Measurements from ENCODE around the gene VSTM4. TPM values are rescaled to one million over a fixed set of nuclear protein-coding genes. Genes with fewer than 3 reads are reported as not detected.

Gene VSTM4
- total and polyA plus RNA-seq, 2 donors (not counting 1 experiment from before 2014, with no cell fraction given): not detected

DNA sequence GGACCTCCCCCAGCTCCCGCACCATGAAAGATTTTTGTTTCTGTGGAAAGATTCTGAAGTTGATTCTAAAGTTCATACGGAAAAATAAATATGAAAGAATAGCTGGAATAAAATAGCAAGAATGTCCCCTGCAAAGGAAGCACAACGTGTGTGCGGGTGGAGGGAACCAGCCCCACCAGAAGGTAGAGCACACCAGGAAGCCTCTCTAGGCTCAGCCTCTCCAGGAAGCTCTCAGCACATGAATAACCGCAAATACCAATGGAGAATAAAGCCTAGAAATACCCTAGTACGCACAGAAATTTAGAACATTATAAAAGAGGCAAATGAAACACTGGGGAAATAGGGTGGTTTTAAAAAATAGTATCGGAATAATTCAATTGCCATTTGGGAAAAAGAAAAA lies 43.1 kb upstream of the VSTM4 start:
- CTCF ChIA-PET: interaction anchor here (0.7 kb wide), 1 partner anchor 50 kb away, joined by 3 read pairs; no protein-coding TSS in a partner anchor

DNA sequence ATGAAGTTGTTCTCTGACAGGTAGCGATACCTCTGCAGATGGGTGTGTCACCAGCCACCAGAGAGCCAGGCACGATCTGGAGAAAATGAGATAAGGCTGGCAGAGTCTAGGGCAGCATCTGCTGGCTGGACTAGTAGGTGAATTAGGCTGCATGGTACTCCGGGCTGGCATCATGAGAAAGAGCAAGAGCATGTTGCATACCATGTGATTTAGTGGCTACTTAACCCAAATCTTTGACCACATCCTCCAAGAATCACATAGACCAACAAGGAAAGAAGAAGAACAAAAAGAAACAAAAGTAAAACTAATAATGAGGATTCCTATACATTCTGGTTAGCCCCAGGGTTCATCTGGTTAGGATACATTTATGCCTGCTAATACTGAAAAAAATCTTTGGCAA lies 41.9 kb upstream of the VSTM4 start:
- DNase-seq: no peak
- Histone ChIP-seq H2AFZ (ENCODE audit: insufficient read depth, low read depth, low read length, poor library complexity, severe bottlenecking) (no peak overlapping the region), H4K20me1 (ENCODE audit: control insufficient read depth, insufficient read depth, low read length, poor library complexity, severe bottlenecking) (no peaks in the 10 kb centered on the region), H3K4me2 (replicated peaks; ENCODE audit: low read depth, low read length, poor library complexity, severe bottlenecking) (no peak overlapping the region), H3K27ac (ENCODE audit: low read length in 2 of 2) (no peak overlapping the region), H3K4me3 (ENCODE audit: control extremely low read depth in 1 of 5, extremely low read depth in 1 of 5, insufficient read depth in 1 of 5, low read depth in 2 of 5, low read length in 4 of 5) (no peak overlapping the region), H3K9ac (ENCODE audit: low read length) (no peak overlapping the region), H3K9me3 (ENCODE audit: control extremely low read depth in 1 of 3, control insufficient read depth in 2 of 3, insufficient read depth in 1 of 3, low read length in 2 of 3) (no peaks in the 10 kb centered on the region), H3K79me2 (ENCODE audit: control insufficient read depth, insufficient read depth, low read length) (no peaks in the 10 kb centered on the region), H3K36me3 (replicated peaks in 1 of 2; ENCODE audit: control extremely low read depth in 1 of 2, control insufficient read depth in 1 of 2, extremely low read depth in 1 of 2, insufficient read depth in 2 of 2, low read length in 1 of 2) (no peaks in the 10 kb centered on the region), H3K4me1 (ENCODE audit: control insufficient read depth in 2 of 2, insufficient read depth in 2 of 2, low read length in 2 of 2) (no peaks in the 10 kb centered on the region), H3K27me3 (replicated peaks in 1 of 4; ENCODE audit: control extremely low read depth in 1 of 4, control insufficient read depth in 3 of 4, insufficient read depth in 4 of 4, low read length in 3 of 4) (no peaks in the 10 kb centered on the region)
- no peak for ATAC-seq (ENCODE audit: low read depth)
- Mint-ChIP-seq H3K27me3 (no peaks in the 10 kb centered on the region), H3K27ac (no peak overlapping the region), H3K4me3 (no peak overlapping the region), H3K9me3 (ENCODE audit: insufficient read depth) (no peaks in the 10 kb centered on the region), H3K4me1 (peaks cover 1% of the 10 kb centered on the region)
- TF ChIP-seq, protein P1, sequence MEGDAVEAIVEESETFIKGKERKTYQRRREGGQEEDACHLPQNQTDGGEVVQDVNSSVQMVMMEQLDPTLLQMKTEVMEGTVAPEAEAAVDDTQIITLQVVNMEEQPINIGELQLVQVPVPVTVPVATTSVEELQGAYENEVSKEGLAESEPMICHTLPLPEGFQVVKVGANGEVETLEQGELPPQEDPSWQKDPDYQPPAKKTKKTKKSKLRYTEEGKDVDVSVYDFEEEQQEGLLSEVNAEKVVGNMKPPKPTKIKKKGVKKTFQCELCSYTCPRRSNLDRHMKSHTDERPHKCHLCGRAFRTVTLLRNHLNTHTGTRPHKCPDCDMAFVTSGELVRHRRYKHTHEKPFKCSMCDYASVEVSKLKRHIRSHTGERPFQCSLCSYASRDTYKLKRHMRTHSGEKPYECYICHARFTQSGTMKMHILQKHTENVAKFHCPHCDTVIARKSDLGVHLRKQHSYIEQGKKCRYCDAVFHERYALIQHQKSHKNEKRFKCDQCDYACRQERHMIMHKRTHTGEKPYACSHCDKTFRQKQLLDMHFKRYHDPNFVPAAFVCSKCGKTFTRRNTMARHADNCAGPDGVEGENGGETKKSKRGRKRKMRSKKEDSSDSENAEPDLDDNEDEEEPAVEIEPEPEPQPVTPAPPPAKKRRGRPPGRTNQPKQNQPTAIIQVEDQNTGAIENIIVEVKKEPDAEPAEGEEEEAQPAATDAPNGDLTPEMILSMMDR (IDR thresholded peaks at IDR 0.05): no peak
- no peak for TF ChIP-seq EZH2 (IDR thresholded peaks at IDR 0.05; ENCODE audit: borderline replicate concordance, insufficient read depth, low read depth, low read length, poor library complexity, severe bottlenecking)
- intact Hi-C loops (cut with micrococcal nuclease): no loop called here
- WGBS (ENCODE audit: insufficient coverage): 85% methylated on average over 2 of the region's 3 CpGs
- ChIA-PET CTCF (no interaction called here), POLR2A (no interaction called here)

More for the DNA sequence above, 43.1 kb upstream of the VSTM4 start:
- WGBS (ENCODE audit: insufficient coverage): 64% methylated on average over 2 of the region's 7 CpGs
- Mint-ChIP-seq H3K27me3 (no peaks in the 10 kb centered on the region), H3K4me1 (peaks cover 1% of the 10 kb centered on the region), H3K9me3 (ENCODE audit: insufficient read depth) (no peaks in the 10 kb centered on the region), H3K27ac (no peak overlapping the region), H3K4me3 (no peak overlapping the region)
- no peaks in the 10 kb centered on the region for H3K9me3 ChIP-seq (ENCODE audit: control extremely low read depth in 1 of 3, control insufficient read depth in 2 of 3, insufficient read depth in 1 of 3, low read length in 2 of 3)
- no peak overlapping the region for H3K4me2 ChIP-seq (replicated peaks; ENCODE audit: low read depth, low read length, poor library complexity, severe bottlenecking)
- no peak overlapping the region for H2AFZ ChIP-seq (ENCODE audit: insufficient read depth, low read depth, low read length, poor library complexity, severe bottlenecking)
- no peaks in the 10 kb centered on the region for H3K79me2 ChIP-seq (ENCODE audit: control insufficient read depth, insufficient read depth, low read length)
- intact Hi-C loops (cut with micrococcal nuclease): no loop called here
- H3K36me3 ChIP-seq (replicated peaks in 1 of 2; ENCODE audit: control extremely low read depth in 1 of 2, control insufficient read depth in 1 of 2, extremely low read depth in 1 of 2, insufficient read depth in 2 of 2, low read length in 1 of 2): no peaks in the 10 kb centered on the region
- no peak overlapping the region for H3K9ac ChIP-seq (ENCODE audit: low read length)
- DNase-seq (no peak), ATAC-seq (ENCODE audit: low read depth) (no peak)
- no peaks in the 10 kb centered on the region for H4K20me1 ChIP-seq (ENCODE audit: control insufficient read depth, insufficient read depth, low read length, poor library complexity, severe bottlenecking)
- no peak overlapping the region for H3K27ac ChIP-seq (ENCODE audit: low read length in 2 of 2)
- TF ChIP-seq, protein P1 (IDR thresholded peaks at IDR 0.05): no peak
- TF ChIP-seq EZH2 (IDR thresholded peaks at IDR 0.05; ENCODE audit: borderline replicate concordance, insufficient read depth, low read depth, low read length, poor library complexity, severe bottlenecking): no peak
- no peak overlapping the region for H3K4me3 ChIP-seq (ENCODE audit: control extremely low read depth in 1 of 5, extremely low read depth in 1 of 5, insufficient read depth in 1 of 5, low read depth in 2 of 5, low read length in 4 of 5)
- H3K4me1 ChIP-seq (ENCODE audit: control insufficient read depth in 2 of 2, insufficient read depth in 2 of 2, low read length in 2 of 2): no peaks in the 10 kb centered on the region
- POLR2A ChIA-PET: no interaction called here
- H3K27me3 ChIP-seq (replicated peaks in 1 of 4; ENCODE audit: control extremely low read depth in 1 of 4, control insufficient read depth in 3 of 4, insufficient read depth in 4 of 4, low read length in 3 of 4): no peaks in the 10 kb centered on the region

All from B cell (primary cell).